K562 (cell line): ENCODE results near the gene LBP. TPM values are rescaled to one million over a fixed set of nuclear protein-coding genes. Genes with fewer than 3 reads are reported as not detected.
A peak's percentile ranks its signal among the peaks of the same experiment; 100 is the strongest.

Source experiments
- ATF1 ChIP-seq, 2 experiments: fragments of 450-650 bp in 1 of 2; IDR thresholded peaks; 2 replicates each; pipeline ENCODE4 v1.6.1; 2016; ENCODE audit warnings: missing compliant biosample characterization in 1 of 2, missing genetic modification characterization in 1 of 2
- ETV5 ChIP-seq: sonication (generic); formaldehyde crosslinking; IDR thresholded peaks from 2 replicates; pipeline ENCODE4 v1.4.0; 2020; ENCODE audit warnings: low read depth, mild to moderate bottlenecking, missing genetic modification reagents
- FOSL1 ChIP-seq: fragments of 200-800 bp; sonication (Bioruptor generic); conservative IDR thresholded peaks from 2 replicates; pipeline ENCODE4 v1.6.1; 2016; ENCODE audit warnings: missing genetic modification characterization, missing compliant biosample characterization
- POLR2AphosphoS5 ChIP-seq: IDR thresholded peaks from 2 replicates; pipeline ENCODE4 v1.6.1; 2011; ENCODE audit warnings: mild to moderate bottlenecking, low read depth, low read length, moderate library complexity; ENCODE audit not compliant: control insufficient read depth, insufficient read depth
- RBM25 ChIP-seq: fragments of 200-400 bp; formaldehyde crosslinking; IDR thresholded peaks from 2 replicates; pipeline ENCODE4 v1.6.1; 2018; ENCODE audit warnings: low read length, low read depth, moderate library complexity; ENCODE audit not compliant: severe bottlenecking
- RCOR1 ChIP-seq, 2 experiments: IDR thresholded peaks; 2 replicates each; pipeline ENCODE4 v1.6.1; 2012; ENCODE audit warnings: low read depth in 2 of 2, low read length in 2 of 2, borderline replicate concordance in 1 of 2, improper control_type of control experiment in 1 of 2
- RHOXF2B ChIP-seq: fragments of 250-450 bp; sonication (Bioruptor Pico); conservative IDR thresholded peaks from 2 replicates; pipeline ENCODE4 v1.5.1; 2021
- SRF ChIP-seq, 2 experiments: fragments of 250-450, 450-650 bp in 1 of 2; sonication (Bioruptor Pico) in 1 of 2; sonication (generic) in 1 of 2; formaldehyde crosslinking; IDR thresholded peaks; 2 replicates each; pipeline versions ENCODE4 v1.5.0 to v1.5.1; 2020 to 2022; ENCODE audit warnings: mild to moderate bottlenecking in 1 of 2, missing genetic modification reagents in 1 of 2
- TCF7L2 ChIP-seq: fragments of 150-350 bp; IDR thresholded peaks from 2 replicates; pipeline ENCODE4 v1.6.1; 2016; ENCODE audit warnings: low read depth, mild to moderate bottlenecking, low read length, moderate library complexity
- XRCC5 ChIP-seq: fragments of 200-400 bp; formaldehyde crosslinking; IDR thresholded peaks from 2 replicates; pipeline ENCODE4 v1.6.1; 2017; ENCODE audit warnings: low read depth, mild to moderate bottlenecking, low read length
- ZNF668 ChIP-seq: fragments of 250-450 bp; sonication (Bioruptor Pico); IDR thresholded peaks from 2 replicates; pipeline ENCODE4 v1.8.0; 2022; ENCODE audit warnings: mild to moderate bottlenecking, inconsistent platforms
- ZNF699 ChIP-seq: fragments of 250-450 bp; sonication (Bioruptor Pico); IDR thresholded peaks from 2 replicates; pipeline ENCODE4 v1.8.0; 2021; ENCODE audit warnings: mild to moderate bottlenecking, moderate library complexity; ENCODE audit not compliant: insufficient replicate concordance
- polyA plus RNA-seq, 8 experiments: library from polyadenylated mRNA; depleted of rRNA in 4 of 8; stranded (reverse) in 5 of 8; unstranded in 3 of 8; fragments of >200 nt; fragmentation: Nextera tagmentation in 2 of 8; fragmentation: Illumina TruSeq in 1 of 8; extraction: Ambion mirVana in 2 of 8; extraction: Trizol in 1 of 8; gene quantifications; 2 replicates each; pipeline versions ENCODE4 v1.2.1 to v1.2.3, GENCODE V29; 2011 to 2014; ENCODE audit warnings: inconsistent platforms in 1 of 8, missing spikeins in 1 of 8
- total RNA-seq, 7 experiments: library from RNA; depleted of rRNA in 6 of 7; stranded (reverse); fragments of >200 nt in 6 of 7; fragmentation: Illumina TruSeq in 2 of 7; extraction: Trizol in 2 of 7; gene quantifications; 2 replicates each; pipeline versions ENCODE4 v1.2.1 to v1.2.3, GENCODE V29; 2011 to 2021; ENCODE audit warnings: low replicate concordance in 1 of 7
- TF ChIP-seq, protein P1 (sequence below), 3 experiments: IDR thresholded peaks in 2 of 3; conservative IDR thresholded peaks in 1 of 3; 2 replicates each; pipeline ENCODE4 v1.5.1; 2011 to 2012; ENCODE audit warnings: low read length in 3 of 3, mild to moderate bottlenecking in 3 of 3, control low read depth in 2 of 3, improper control_type of control experiment in 1 of 3, inconsistent platforms in 1 of 3, low read depth in 1 of 3, mixed read lengths in 1 of 3, moderate library complexity in 1 of 3; ENCODE audit not compliant: insufficient read depth in 2 of 3
- TF ChIP-seq, protein P2 (sequence below): fragments of 450-650 bp; IDR thresholded peaks from 2 replicates; pipeline ENCODE4 v1.6.1; 2016; ENCODE audit warnings: mild to moderate bottlenecking, moderate library complexity

The LBP gene
- total and polyA plus RNA-seq, 9 of the 15 experiments (the other 6 are each of a cell fraction or from before 2014, with no cell fraction given), result 0.06 to 0.31 (median 0.09) TPM; not detected in 3

DNA sequence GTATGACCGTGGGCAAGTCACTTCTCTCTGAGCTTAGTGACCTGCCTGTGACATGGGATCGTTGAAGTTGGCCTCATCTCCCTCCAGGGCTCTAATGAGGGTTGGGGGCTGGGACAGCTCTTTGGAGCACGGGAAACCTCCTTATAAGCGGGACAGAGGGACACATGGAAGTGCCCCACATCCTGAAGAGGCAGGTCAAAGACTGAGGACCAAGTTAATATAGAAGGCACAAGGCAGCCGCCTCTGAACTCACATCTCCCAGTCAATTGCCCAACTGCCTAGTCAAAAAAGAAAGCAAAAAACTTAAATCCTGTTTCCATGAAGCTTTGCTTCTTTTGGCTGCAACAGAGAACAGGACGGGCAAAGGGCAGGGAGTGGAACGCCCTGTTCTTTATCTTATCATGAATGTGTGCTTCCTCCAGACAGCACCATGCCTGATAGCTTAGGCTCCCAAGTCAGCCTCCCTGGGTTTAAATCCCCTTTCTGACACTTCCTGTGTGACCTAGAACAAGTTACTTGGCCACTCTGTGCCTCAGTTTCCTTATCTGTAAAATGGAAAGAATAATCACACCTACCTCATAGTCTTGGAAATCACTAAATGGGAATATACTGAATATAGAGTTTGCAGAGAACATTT lies 27.1 kb downstream of the LBP start (continued):
- peak; percentile 90 for TF ChIP-seq RBM25
- TF ChIP-seq TCF7L2, result no peak
- TF ChIP-seq ATF1 (CRISPR knock-in tag; IDR thresholded peaks at IDR 0.05), result no peak
- 0 out of 2 replicates have a peak, but pooled peaks have one; percentile 16 for TF ChIP-seq ATF1 (tag; IDR thresholded peaks at IDR 0.05)
- TF ChIP-seq ETV5 (CRISPR knock-in tag), result no peak
- TF ChIP-seq XRCC5, result no peak
- no peak for TF ChIP-seq ZNF699 (CRISPR knock-in tag)
- no peak for TF ChIP-seq RHOXF2B (CRISPR knock-in tag)
- TF ChIP-seq RCOR1 (IDR thresholded peaks at IDR 0.05; ENCODE audit: borderline replicate concordance in 1 of 2, low read depth in 2 of 2, low read length in 2 of 2), result peak; percentile 26 to 87; a peak in 2 of 4 replicates
- TF ChIP-seq POLR2AphosphoS5, result no peak
- no peak for TF ChIP-seq ZNF668 (CRISPR knock-in tag)
- peak in 1 of 2 experiments; percentile 72; a peak in 1 of 4 replicates for TF ChIP-seq SRF (CRISPR knock-in tag; IDR thresholded peaks at IDR 0.05)
- TF ChIP-seq, protein P1, sequence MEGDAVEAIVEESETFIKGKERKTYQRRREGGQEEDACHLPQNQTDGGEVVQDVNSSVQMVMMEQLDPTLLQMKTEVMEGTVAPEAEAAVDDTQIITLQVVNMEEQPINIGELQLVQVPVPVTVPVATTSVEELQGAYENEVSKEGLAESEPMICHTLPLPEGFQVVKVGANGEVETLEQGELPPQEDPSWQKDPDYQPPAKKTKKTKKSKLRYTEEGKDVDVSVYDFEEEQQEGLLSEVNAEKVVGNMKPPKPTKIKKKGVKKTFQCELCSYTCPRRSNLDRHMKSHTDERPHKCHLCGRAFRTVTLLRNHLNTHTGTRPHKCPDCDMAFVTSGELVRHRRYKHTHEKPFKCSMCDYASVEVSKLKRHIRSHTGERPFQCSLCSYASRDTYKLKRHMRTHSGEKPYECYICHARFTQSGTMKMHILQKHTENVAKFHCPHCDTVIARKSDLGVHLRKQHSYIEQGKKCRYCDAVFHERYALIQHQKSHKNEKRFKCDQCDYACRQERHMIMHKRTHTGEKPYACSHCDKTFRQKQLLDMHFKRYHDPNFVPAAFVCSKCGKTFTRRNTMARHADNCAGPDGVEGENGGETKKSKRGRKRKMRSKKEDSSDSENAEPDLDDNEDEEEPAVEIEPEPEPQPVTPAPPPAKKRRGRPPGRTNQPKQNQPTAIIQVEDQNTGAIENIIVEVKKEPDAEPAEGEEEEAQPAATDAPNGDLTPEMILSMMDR (IDR thresholded peaks at IDR 0.05 in 2 of 3, conservative IDR thresholded peaks at IDR 0.05 in 1 of 3; ENCODE audit: insufficient read depth in 2 of 3, low read depth in 1 of 3, low read length in 3 of 3), result peak in 1 of 3 experiments; percentile 1; a peak in 1 of 6 replicates
- 0 out of 2 replicates have a peak, but pooled peaks have one; percentile 24 for TF ChIP-seq FOSL1 (tag)
- TF ChIP-seq, protein P2, sequence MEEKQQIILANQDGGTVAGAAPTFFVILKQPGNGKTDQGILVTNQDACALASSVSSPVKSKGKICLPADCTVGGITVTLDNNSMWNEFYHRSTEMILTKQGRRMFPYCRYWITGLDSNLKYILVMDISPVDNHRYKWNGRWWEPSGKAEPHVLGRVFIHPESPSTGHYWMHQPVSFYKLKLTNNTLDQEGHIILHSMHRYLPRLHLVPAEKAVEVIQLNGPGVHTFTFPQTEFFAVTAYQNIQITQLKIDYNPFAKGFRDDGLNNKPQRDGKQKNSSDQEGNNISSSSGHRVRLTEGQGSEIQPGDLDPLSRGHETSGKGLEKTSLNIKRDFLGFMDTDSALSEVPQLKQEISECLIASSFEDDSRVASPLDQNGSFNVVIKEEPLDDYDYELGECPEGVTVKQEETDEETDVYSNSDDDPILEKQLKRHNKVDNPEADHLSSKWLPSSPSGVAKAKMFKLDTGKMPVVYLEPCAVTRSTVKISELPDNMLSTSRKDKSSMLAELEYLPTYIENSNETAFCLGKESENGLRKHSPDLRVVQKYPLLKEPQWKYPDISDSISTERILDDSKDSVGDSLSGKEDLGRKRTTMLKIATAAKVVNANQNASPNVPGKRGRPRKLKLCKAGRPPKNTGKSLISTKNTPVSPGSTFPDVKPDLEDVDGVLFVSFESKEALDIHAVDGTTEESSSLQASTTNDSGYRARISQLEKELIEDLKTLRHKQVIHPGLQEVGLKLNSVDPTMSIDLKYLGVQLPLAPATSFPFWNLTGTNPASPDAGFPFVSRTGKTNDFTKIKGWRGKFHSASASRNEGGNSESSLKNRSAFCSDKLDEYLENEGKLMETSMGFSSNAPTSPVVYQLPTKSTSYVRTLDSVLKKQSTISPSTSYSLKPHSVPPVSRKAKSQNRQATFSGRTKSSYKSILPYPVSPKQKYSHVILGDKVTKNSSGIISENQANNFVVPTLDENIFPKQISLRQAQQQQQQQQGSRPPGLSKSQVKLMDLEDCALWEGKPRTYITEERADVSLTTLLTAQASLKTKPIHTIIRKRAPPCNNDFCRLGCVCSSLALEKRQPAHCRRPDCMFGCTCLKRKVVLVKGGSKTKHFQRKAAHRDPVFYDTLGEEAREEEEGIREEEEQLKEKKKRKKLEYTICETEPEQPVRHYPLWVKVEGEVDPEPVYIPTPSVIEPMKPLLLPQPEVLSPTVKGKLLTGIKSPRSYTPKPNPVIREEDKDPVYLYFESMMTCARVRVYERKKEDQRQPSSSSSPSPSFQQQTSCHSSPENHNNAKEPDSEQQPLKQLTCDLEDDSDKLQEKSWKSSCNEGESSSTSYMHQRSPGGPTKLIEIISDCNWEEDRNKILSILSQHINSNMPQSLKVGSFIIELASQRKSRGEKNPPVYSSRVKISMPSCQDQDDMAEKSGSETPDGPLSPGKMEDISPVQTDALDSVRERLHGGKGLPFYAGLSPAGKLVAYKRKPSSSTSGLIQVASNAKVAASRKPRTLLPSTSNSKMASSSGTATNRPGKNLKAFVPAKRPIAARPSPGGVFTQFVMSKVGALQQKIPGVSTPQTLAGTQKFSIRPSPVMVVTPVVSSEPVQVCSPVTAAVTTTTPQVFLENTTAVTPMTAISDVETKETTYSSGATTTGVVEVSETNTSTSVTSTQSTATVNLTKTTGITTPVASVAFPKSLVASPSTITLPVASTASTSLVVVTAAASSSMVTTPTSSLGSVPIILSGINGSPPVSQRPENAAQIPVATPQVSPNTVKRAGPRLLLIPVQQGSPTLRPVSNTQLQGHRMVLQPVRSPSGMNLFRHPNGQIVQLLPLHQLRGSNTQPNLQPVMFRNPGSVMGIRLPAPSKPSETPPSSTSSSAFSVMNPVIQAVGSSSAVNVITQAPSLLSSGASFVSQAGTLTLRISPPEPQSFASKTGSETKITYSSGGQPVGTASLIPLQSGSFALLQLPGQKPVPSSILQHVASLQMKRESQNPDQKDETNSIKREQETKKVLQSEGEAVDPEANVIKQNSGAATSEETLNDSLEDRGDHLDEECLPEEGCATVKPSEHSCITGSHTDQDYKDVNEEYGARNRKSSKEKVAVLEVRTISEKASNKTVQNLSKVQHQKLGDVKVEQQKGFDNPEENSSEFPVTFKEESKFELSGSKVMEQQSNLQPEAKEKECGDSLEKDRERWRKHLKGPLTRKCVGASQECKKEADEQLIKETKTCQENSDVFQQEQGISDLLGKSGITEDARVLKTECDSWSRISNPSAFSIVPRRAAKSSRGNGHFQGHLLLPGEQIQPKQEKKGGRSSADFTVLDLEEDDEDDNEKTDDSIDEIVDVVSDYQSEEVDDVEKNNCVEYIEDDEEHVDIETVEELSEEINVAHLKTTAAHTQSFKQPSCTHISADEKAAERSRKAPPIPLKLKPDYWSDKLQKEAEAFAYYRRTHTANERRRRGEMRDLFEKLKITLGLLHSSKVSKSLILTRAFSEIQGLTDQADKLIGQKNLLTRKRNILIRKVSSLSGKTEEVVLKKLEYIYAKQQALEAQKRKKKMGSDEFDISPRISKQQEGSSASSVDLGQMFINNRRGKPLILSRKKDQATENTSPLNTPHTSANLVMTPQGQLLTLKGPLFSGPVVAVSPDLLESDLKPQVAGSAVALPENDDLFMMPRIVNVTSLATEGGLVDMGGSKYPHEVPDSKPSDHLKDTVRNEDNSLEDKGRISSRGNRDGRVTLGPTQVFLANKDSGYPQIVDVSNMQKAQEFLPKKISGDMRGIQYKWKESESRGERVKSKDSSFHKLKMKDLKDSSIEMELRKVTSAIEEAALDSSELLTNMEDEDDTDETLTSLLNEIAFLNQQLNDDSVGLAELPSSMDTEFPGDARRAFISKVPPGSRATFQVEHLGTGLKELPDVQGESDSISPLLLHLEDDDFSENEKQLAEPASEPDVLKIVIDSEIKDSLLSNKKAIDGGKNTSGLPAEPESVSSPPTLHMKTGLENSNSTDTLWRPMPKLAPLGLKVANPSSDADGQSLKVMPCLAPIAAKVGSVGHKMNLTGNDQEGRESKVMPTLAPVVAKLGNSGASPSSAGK, result no peak
